Activated naive CD8-positive, alpha-beta T cell treated with anti-CD3 and anti-CD28 coated beads for 36 hours (primary cell): ENCODE data around the gene PPM1H. TPM values are rescaled to one million over a fixed set of nuclear protein-coding genes. Genes with fewer than 3 reads are reported as not detected.

Experiments used
- DNase-seq: peaks from one replicate; pipeline ENCODE4 v3.0.0; 2021
- H3K27ac Mint-ChIP-seq: one replicate; pipeline ENCODE4 v1.8.0; 2022; ENCODE audit warnings: mild to moderate bottlenecking, moderate library complexity, mixed read lengths
- H3K27me3 Mint-ChIP-seq: one replicate; pipeline ENCODE4 v1.8.0; 2022; ENCODE audit warnings: mild to moderate bottlenecking, mixed read lengths
- H3K36me3 Mint-ChIP-seq: one replicate; pipeline ENCODE4 v1.8.0; 2021; ENCODE audit warnings: mild to moderate bottlenecking, mixed read lengths
- H3K4me1 Mint-ChIP-seq: one replicate; pipeline ENCODE4 v1.8.0; 2021; ENCODE audit warnings: mixed read lengths
- H3K4me3 Mint-ChIP-seq: one replicate; pipeline ENCODE4 v1.8.0; 2022; ENCODE audit warnings: mild to moderate bottlenecking, moderate library complexity, mixed read lengths
- H3K9me3 Mint-ChIP-seq: one replicate; pipeline ENCODE4 v1.8.0; 2022; ENCODE audit warnings: mixed read lengths
- total RNA-seq, 2 experiments: library from RNA; stranded (reverse); gene quantifications; one replicate each; pipeline ENCODE4 v1.2.3, GENCODE V29; 2021

The PPM1H gene
- total RNA-seq, 2 experiments from 2014 or later = 0.04 TPM; not detected in 1

DNA sequence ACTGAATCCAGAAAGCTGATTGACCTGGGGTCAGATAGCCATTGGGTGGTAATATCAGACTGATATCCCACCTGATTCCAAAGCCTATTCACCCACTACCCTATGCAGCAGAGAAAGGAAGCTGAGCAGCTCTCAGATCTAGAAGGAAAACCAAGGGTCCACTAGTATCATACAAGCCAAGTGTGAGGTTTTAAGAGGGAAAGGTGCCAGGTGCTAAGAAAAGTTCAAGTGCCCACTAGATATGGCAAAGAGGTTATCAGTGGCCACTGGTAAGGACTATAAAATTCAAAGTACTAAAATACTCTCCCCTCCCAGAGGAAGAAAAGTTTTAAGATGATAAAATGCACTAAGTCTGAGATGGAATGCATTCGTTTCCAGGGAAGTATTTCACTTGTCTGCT, 85.6 kb downstream of the PPM1H start:
- no peak for DNase-seq
- no peaks in the 10 kb centered on the region for H3K36me3 Mint-ChIP-seq
- no peak overlapping the region for H3K27ac Mint-ChIP-seq
- peaks cover 9% of the 10 kb centered on the region for H3K27me3 Mint-ChIP-seq
- H3K4me3 Mint-ChIP-seq = no peak overlapping the region
- no peaks in the 10 kb centered on the region for H3K9me3 Mint-ChIP-seq
- no peaks in the 10 kb centered on the region for H3K4me1 Mint-ChIP-seq

DNA sequence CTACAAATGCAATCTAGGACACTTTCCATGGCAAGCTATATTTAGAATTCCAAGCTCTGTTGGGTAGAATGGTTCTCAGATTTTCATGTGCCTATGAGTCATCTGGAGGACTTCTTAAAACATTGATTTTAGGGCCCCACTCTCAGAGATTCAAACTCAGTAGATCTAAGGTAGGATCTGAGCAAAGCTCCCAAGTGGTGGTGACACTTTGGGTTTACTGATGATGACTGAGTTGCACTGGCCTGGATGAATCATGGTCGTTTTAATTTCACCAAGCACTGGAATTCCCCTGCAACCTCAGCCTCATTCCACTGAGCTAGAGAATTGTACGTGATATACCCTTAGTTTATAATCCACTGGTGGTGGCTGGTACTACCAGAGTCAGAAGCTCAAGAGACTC, 86.5 kb downstream of the PPM1H start:
- H3K36me3 Mint-ChIP-seq = no peaks in the 10 kb centered on the region
- peaks cover 9% of the 10 kb centered on the region for H3K27me3 Mint-ChIP-seq
- H3K27ac Mint-ChIP-seq = no peak overlapping the region
- no peaks in the 10 kb centered on the region for H3K4me1 Mint-ChIP-seq
- H3K9me3 Mint-ChIP-seq = no peaks in the 10 kb centered on the region
- no peak for DNase-seq
- no peak overlapping the region for H3K4me3 Mint-ChIP-seq

DNA sequence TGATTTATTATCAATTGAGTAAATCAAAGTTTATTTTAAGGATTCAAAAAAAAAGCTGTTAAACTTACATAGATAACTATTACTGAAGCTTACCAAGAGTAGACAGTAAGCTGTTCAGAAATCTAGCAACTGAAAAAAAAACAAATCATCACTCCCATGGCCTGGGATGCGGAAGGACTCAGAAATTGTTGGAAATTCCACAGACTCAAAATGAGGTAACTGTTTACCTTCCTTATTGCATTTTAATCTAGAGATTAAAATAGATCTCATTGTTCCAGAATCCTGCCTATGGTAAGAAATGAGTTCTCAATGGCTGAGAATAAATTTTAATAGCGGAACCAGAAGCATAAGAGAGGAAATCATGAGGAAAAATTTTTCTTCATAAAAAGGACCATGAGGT, 87.2 kb downstream of the PPM1H start:
- Mint-ChIP-seq H3K9me3 (no peaks in the 10 kb centered on the region), H3K4me3 (no peak overlapping the region), H3K36me3 (no peaks in the 10 kb centered on the region), H3K27me3 (peaks cover 9% of the 10 kb centered on the region), H3K4me1 (no peaks in the 10 kb centered on the region), H3K27ac (no peak overlapping the region)
- DNase-seq = no peak

DNA sequence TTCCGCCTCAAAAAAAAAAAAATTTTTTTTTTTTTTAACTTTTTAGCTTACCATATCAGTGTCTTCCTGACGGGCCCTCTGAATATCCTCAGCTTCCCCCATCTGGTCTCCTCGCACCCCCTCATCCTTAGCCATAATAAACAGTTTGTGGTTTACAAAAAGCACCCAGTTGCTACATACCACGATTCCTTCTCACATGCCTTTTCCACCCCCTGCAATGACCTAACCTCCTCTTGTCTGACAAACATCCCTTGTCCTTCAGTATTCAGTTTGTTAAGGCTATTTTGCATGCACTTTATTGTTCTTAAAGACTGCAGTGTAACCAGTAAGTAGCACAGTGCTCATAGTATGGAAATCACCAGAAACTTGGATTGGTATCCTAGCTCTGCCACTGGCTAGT, 88.5 kb downstream of the PPM1H start:
- H3K36me3 Mint-ChIP-seq = no peaks in the 10 kb centered on the region

DNA sequence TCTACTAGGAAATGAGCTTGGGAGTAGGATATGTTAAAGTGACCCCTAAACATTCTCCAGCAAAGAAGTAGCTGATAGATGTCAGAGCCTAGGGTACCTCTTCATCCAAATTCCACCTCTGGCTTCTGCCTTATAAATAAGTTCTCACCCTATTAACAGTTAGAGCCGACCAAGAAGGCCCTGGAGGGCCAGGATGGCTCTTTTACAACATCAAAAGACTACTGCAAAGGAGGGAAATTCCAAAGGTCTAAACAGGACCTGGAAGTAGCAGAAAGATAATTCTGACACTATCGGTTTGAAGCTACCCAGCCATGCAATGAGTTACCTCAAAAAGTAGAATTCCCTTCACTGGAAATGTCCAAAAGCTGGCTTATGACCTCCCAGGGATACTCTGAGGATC, 90.0 kb downstream of the PPM1H start:
- DNase-seq = no peak
- Mint-ChIP-seq H3K27ac (no peak overlapping the region), H3K4me1 (no peaks in the 10 kb centered on the region), H3K9me3 (no peaks in the 10 kb centered on the region), H3K36me3 (no peaks in the 10 kb centered on the region), H3K27me3 (peaks cover 9% of the 10 kb centered on the region), H3K4me3 (no peak overlapping the region)

More for the DNA sequence above, 88.5 kb downstream of the PPM1H start:
- Mint-ChIP-seq H3K9me3 (no peaks in the 10 kb centered on the region), H3K27ac (no peak overlapping the region), H3K4me3 (no peak overlapping the region), H3K4me1 (no peaks in the 10 kb centered on the region), H3K27me3 (peaks cover 9% of the 10 kb centered on the region)
- DNase-seq = no peak

DNA sequence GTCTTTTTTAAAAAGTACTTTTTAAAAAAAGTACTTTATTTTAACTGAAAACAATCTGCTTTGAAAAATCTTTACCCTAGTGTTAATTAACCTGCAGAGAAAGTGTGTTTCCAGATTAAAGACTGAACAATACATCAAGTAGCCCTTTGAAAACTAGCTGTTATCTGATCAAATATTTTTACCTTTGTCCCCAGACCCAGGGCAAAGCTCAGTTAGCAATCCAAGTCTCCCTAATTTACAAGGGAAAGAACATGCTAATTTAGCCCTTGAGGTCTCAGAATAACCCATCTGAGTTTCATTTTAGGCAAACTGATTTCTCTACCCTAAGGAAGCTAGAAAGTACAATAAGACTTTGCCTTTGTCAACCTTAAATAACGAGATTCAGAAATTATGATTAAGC, 91.2 kb downstream of the PPM1H start:
- H3K4me1 Mint-ChIP-seq = no peaks in the 10 kb centered on the region
- H3K27ac Mint-ChIP-seq = no peak overlapping the region
- DNase-seq = no peak
- H3K9me3 Mint-ChIP-seq = no peaks in the 10 kb centered on the region
- H3K36me3 Mint-ChIP-seq = no peaks in the 10 kb centered on the region
- no peak overlapping the region for H3K4me3 Mint-ChIP-seq
- peaks cover 7% of the 10 kb centered on the region for H3K27me3 Mint-ChIP-seq

DNA sequence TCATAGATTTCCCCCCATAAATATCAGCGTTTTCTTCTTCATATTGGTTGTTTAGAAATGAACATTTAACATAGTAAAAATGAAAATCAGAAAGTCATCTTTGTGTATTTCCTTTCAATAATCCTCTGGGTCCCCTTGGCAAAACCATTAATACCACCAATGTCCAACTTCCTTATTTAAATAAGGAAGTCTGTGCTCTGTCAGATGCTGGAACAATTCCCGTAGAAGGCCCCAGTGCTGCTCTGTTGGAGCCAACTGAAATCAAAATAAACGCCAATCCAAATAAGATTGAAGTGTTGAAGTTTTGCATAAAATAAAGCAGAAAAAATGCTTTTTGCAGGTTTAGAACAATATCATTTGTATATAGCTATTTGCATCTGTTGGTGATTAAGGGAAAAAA, 93.1 kb downstream of the PPM1H start:
- H3K4me3 Mint-ChIP-seq = no peak overlapping the region
- H3K4me1 Mint-ChIP-seq = no peaks in the 10 kb centered on the region
- H3K27me3 Mint-ChIP-seq = peaks cover 7% of the 10 kb centered on the region
- no peak overlapping the region for H3K27ac Mint-ChIP-seq
- H3K9me3 Mint-ChIP-seq = no peaks in the 10 kb centered on the region
- H3K36me3 Mint-ChIP-seq = no peaks in the 10 kb centered on the region
- DNase-seq = no peak

DNA sequence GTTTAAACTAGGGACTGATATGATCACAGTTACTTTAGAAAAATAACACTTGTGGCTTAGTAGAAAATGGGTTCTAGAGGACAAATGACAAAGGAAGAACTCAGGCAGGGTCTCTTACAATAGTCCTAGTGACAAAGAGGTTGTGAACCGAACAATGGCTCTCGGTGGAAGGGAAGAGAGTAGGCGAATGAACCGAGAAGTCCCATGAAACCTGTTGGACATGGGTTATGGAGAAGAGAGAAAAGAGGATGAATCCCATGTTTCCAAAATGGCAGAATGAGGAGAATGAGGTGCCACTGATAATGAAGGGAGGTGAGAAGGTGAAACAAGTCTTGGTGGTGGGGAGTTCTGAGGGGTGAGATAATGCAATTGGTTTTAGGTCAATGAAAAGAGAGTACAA, 94.1 kb downstream of the PPM1H start:
- Mint-ChIP-seq H3K4me3 (no peak overlapping the region), H3K4me1 (no peaks in the 10 kb centered on the region), H3K27ac (no peak overlapping the region), H3K36me3 (no peaks in the 10 kb centered on the region), H3K27me3 (peaks cover 5% of the 10 kb centered on the region), H3K9me3 (no peaks in the 10 kb centered on the region)
- DNase-seq = no peak

DNA sequence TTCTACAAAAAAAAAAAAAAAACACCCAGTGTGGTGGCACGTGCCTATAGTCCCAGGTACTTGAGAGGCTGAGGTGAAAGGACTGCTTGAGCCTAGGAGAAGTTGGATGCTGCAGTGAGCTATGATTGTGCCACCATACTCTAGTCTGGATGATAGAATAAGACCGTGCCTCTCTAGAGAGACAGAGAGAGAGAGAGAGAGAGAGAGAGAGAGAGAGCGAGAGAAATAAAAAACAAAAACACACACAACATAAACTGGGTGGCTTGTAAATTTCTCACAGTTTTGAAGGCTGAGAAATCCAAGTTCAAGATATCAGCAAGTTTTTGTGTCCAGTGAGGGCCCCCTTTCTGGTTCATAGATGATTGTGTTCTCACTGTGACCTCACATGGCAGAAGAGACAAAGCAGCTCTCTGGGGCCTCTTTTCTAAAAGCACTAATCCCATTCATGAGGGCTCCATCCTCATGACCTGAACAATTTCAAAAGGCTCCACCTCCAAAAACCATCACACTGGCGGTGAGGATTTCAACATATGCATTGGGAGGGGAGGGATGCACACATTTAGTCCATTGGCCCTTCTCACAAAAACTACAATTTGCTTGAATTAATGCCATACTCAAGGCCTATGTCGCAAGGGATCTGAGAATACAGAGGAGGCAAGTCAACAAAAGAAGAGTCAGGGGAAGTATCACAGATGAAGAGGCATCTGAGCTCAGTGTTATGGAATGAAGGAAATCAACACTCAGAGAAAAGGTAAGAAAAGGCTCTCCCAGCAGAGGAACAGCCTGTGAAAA, 94.9 kb downstream of the PPM1H start:
- Mint-ChIP-seq H3K36me3 (no peaks in the 10 kb centered on the region), H3K4me1 (no peaks in the 10 kb centered on the region), H3K27me3 (peaks cover 4% of the 10 kb centered on the region), H3K4me3 (no peak overlapping the region), H3K9me3 (no peaks in the 10 kb centered on the region), H3K27ac (no peak overlapping the region)
- DNase-seq = no peak

DNA sequence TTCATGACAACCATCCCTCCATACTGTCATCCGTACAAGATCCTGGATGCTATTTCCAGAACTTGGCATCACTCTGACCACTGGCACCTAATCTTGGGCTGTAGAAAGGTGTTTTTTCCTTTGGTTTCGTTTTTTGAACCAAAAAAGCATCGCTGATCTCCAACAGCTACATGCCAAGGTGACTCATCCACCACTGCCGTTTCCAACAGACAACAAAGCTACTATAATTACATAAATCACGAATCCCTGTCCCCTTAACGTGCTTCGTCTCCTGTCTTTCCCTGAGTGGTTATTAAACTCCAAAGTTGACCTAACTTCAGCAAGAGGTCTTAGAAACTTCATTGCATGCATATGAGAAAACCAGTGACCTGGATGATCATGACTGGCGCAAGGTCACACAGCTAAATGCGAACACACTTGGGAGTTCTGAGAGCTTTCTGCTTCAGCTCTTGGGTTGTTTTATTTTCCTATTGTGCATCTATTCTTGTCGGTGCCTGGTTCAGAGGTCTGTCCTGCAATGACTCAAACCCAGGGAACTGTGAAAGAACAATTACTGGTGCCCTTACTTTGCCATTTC, 99.9 kb downstream of the PPM1H start:
- Mint-ChIP-seq H3K36me3 (no peaks in the 10 kb centered on the region), H3K27me3 (peaks cover 6% of the 10 kb centered on the region), H3K4me1 (no peaks in the 10 kb centered on the region), H3K27ac (no peak overlapping the region), H3K9me3 (no peaks in the 10 kb centered on the region), H3K4me3 (no peak overlapping the region)
- no peak for DNase-seq

DNA sequence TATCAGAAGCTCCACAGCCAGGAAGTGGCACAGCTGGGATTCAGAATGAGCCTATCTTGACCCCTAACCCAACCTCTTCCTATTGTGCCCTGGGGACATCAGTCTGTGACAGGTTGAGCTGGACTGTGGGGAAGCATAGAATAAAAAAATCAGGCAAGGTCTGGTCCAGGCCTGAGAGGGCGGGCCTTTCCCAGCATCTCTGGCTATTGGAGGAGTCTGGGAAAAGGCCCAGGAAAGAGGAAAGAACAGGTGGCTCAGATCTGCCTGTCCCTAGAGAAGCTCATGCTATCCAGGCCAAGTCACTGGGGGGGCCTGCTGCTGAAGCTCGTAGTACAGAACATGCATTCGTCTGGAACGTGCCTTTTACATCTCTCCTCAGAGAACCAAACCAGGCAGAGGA, 100.5 kb downstream of the PPM1H start:
- H3K27ac Mint-ChIP-seq = no peak overlapping the region
- peaks cover 6% of the 10 kb centered on the region for H3K27me3 Mint-ChIP-seq
- H3K4me1 Mint-ChIP-seq = no peaks in the 10 kb centered on the region
- DNase-seq = no peak
- H3K9me3 Mint-ChIP-seq = no peaks in the 10 kb centered on the region
- no peak overlapping the region for H3K4me3 Mint-ChIP-seq
- H3K36me3 Mint-ChIP-seq = no peaks in the 10 kb centered on the region

DNA sequence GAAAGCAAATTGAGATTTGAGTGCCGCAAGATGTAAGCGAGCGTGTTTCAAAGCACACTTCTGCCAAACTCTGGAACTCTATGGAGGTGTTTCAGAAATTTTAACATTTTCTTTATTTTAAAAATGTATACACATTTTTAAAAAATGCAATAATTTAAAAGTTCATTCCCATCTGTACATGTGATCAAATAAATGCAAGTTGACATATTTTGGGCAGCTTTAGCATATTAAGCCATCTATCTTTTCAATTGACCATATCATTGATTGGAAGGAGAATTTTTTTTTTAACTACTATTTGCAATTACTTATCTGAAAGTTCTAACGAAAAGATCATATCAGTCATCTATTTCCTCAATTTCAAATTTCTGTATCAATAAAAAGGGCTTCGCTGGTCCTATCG, 101.3 kb downstream of the PPM1H start:
- Mint-ChIP-seq H3K9me3 (no peaks in the 10 kb centered on the region), H3K27me3 (peaks cover 6% of the 10 kb centered on the region), H3K4me1 (no peaks in the 10 kb centered on the region), H3K36me3 (no peaks in the 10 kb centered on the region), H3K4me3 (no peak overlapping the region), H3K27ac (no peak overlapping the region)
- DNase-seq = no peak

DNA sequence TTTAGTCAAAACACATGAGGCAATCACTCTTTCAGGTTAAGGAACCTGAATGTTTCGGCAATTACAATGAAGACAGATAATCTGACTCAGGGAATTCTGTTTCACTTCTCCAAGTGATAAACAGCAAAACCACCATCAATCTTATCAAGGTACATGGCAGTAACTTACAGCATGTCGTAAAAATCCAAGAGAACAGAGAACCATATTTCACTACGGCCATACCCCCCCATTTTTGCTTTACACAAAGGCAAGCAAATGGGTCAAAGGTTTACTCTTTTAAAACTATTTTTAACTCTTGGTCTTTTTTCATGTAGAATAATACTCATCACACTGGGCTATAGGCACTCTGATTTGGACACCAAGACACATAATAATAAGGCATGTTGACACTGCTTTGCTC, 102.4 kb downstream of the PPM1H start:
- no peaks in the 10 kb centered on the region for H3K36me3 Mint-ChIP-seq
- H3K27ac Mint-ChIP-seq = no peak overlapping the region
- H3K9me3 Mint-ChIP-seq = no peaks in the 10 kb centered on the region
- DNase-seq = no peak
- peaks cover 3% of the 10 kb centered on the region for H3K27me3 Mint-ChIP-seq
- no peaks in the 10 kb centered on the region for H3K4me1 Mint-ChIP-seq
- H3K4me3 Mint-ChIP-seq = no peak overlapping the region

DNA sequence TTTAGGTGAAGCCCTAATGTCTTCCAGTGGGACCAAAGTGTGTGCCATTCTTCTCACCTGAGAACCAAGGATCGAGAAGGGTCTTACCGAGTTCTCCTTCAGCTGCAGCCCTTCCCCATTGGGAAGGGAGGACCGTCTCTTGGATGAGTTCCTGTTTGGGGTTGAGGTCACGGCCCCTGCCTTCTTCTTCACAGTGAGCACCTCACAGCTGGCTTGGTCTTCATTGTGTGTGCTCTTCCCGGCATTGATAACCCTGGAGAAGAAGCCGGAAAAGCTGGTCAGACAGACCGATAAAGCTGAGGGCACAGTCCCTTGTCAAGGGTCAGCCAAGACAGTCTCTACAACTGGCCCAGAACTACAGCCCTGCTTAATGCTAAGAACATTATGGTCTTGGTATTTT, 102.9 kb downstream of the PPM1H start:
- no peaks in the 10 kb centered on the region for H3K9me3 Mint-ChIP-seq
- H3K27ac Mint-ChIP-seq = no peak overlapping the region
- no peaks in the 10 kb centered on the region for H3K4me1 Mint-ChIP-seq
- no peaks in the 10 kb centered on the region for H3K36me3 Mint-ChIP-seq
- H3K4me3 Mint-ChIP-seq = no peak overlapping the region
- peaks cover 3% of the 10 kb centered on the region for H3K27me3 Mint-ChIP-seq
- DNase-seq = no peak

DNA sequence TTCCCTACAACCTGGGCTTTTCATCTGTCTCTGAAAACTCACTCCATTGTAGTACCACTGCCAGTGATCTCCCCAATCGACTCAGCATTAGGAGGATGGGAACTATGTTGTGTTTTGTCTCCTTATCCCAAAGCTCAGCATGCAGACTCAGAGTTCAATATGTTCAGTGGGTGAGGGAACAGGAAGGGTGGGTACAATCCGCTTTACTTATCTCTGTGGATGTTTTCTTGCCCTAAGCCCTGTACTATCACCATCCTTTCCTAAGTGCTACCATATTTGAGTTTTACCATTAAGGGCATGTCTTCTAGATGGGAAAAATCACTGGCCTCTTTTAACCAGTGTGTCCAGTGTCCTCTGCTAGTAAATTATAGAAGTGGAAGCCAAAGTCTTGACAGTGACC, 107.1 kb downstream of the PPM1H start:
- no peak overlapping the region for H3K27ac Mint-ChIP-seq
- H3K4me1 Mint-ChIP-seq = no peaks in the 10 kb centered on the region
- peaks cover under 1% of the 10 kb centered on the region for H3K27me3 Mint-ChIP-seq
- H3K36me3 Mint-ChIP-seq = no peaks in the 10 kb centered on the region
- H3K4me3 Mint-ChIP-seq = no peak overlapping the region
- no peak for DNase-seq
- no peaks in the 10 kb centered on the region for H3K9me3 Mint-ChIP-seq

DNA sequence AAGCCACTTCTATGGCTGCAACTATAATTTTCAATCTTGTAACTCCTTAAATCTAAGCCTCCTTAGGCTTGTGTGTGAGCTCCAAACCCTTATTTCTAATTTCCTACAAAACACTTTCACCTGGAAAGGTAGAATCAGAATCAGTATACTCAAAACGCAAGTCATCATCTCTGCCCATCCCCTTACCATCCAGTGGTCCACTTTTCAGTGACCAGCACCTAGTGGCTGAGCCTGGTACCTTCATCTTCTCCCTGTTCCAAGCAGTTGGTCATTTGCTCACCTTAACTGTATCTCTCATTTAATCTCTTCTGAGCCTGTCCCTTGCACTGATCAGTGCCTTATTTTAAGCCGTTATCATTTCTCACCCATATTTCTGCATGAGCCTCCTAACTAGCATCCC, 107.9 kb downstream of the PPM1H start:
- H3K9me3 Mint-ChIP-seq = peaks cover 2% of the 10 kb centered on the region
- DNase-seq = no peak
- H3K27ac Mint-ChIP-seq = no peak overlapping the region
- H3K4me3 Mint-ChIP-seq = no peak overlapping the region
- peaks cover 8% of the 10 kb centered on the region for H3K27me3 Mint-ChIP-seq
- no peaks in the 10 kb centered on the region for H3K36me3 Mint-ChIP-seq
- H3K4me1 Mint-ChIP-seq = no peaks in the 10 kb centered on the region
